PC-3 (cell line): ENCODE results near the gene PLRG1. TPM values are rescaled to one million over a fixed set of nuclear protein-coding genes. Genes with fewer than 3 reads are reported as not detected.
A peak's percentile ranks its signal among the peaks of the same experiment; 100 is the strongest.

Source experiments
- ATAC-seq: fragments of 200-7000 bp; cut with Tn5 transposase; 2 replicates; pipeline ENCODE4 v1.9.1; 2020; ENCODE audit warnings: mild to moderate bottlenecking, moderate library complexity
- BruUV-seq: library from RNA; stranded (reverse); fragments of 400-500 nt; replicated peaks from 2 replicates; lab custom pipeline; 2021; lab: Mats Ljungman, UMichigan
- CTCF ChIA-PET: fragments of 300-600 bp; sonication (Branson Sonifier 250); formaldehyde crosslinking; loops from one replicate; lab custom pipeline; 2022; ENCODE audit warnings: antibody characterized with exemption; lab: Charles Lee
- POLR2A ChIA-PET: fragments of 300-600 bp; sonication (Branson Sonifier 250); formaldehyde crosslinking; loops from one replicate; lab custom pipeline; 2022; ENCODE audit warnings: antibody characterized with exemption; ENCODE audit not compliant: unreplicated experiment; lab: Charles Lee
- DNase-seq: peaks from one replicate; pipeline ENCODE4 v3.0.0-alpha.2; 2015
- H2AFZ ChIP-seq: fragments of 300-600 bp; sonication (generic); 2 replicates; pipeline ENCODE4 v1.6.0; 2016; ENCODE audit warnings: antibody characterized with exemption, low read length
- H3F3A ChIP-seq: fragments of 300-600 bp; sonication (generic); one replicate; pipeline ENCODE4 v1.6.0; 2017; ENCODE audit warnings: antibody characterized with exemption, low read length, control low read depth, mild to moderate bottlenecking; ENCODE audit not compliant: unreplicated experiment
- H3K27ac ChIP-seq: fragments of 300-600 bp; sonication (generic); 2 replicates; pipeline ENCODE4 v1.5.1; 2016; ENCODE audit warnings: mild to moderate bottlenecking, low read length
- H3K27me3 ChIP-seq: fragments of 300-600 bp; sonication (generic); 2 replicates; pipeline ENCODE4 v1.6.1; 2016; ENCODE audit warnings: low read length, mixed read lengths
- H3K36me3 ChIP-seq: fragments of 300-600 bp; sonication (generic); 2 replicates; pipeline ENCODE4 v1.6.1; 2016; ENCODE audit warnings: low read depth, mixed run types, low read length, mixed read lengths
- H3K4me1 ChIP-seq: fragments of 300-600 bp; sonication (generic); 2 replicates; pipeline ENCODE4 v1.5.1; 2016; ENCODE audit warnings: low read length; ENCODE audit not compliant: insufficient read depth
- H3K4me2 ChIP-seq: fragments of 300-600 bp; sonication (generic); 2 replicates; pipeline ENCODE4 v1.6.0; 2016; ENCODE audit warnings: low read length
- H3K4me3 ChIP-seq: fragments of 300-600 bp; sonication (generic); 2 replicates; pipeline ENCODE4 v1.5.1; 2016; ENCODE audit warnings: mild to moderate bottlenecking, low read length, mixed read lengths
- H3K79me2 ChIP-seq: fragments of 300-600 bp; sonication (generic); 2 replicates; pipeline ENCODE4 v1.6.1; 2017; ENCODE audit warnings: low read length, mixed read lengths
- H3K9ac ChIP-seq: fragments of 300-600 bp; sonication (generic); 2 replicates; pipeline ENCODE4 v1.6.0; 2016; ENCODE audit warnings: mild to moderate bottlenecking, low read length
- H3K9me2 ChIP-seq: fragments of 300-600 bp; sonication (generic); replicated peaks from 2 replicates; pipeline ENCODE4 v1.6.1; 2016; ENCODE audit warnings: mixed run types, low read length, mixed read lengths
- H3K9me3 ChIP-seq: fragments of 300-600 bp; sonication (generic); 2 replicates; pipeline ENCODE4 v1.6.1; 2016; ENCODE audit warnings: low read length, mixed read lengths
- H4K20me1 ChIP-seq: fragments of 300-600 bp; sonication (generic); 2 replicates; pipeline ENCODE4 v1.6.1; 2016; ENCODE audit warnings: low read length, mixed read lengths
- CTCF ChIP-seq: fragments of 300-600 bp; sonication (generic); conservative IDR thresholded peaks from 2 replicates; pipeline ENCODE4 v1.5.1; 2017; ENCODE audit warnings: antibody characterized with exemption, low read depth, mild to moderate bottlenecking, low read length
- EZH2 ChIP-seq: fragments of 300-600 bp; sonication (generic); IDR thresholded peaks from one replicate; pipeline ENCODE4 v1.6.1; 2017; ENCODE audit warnings: antibody characterized with exemption, mild to moderate bottlenecking, low read length; ENCODE audit not compliant: unreplicated experiment
- EZH2phosphoT487 ChIP-seq: fragments of 300-600 bp; sonication (generic); IDR thresholded peaks from 2 replicates; pipeline ENCODE4 v1.6.1; 2018; ENCODE audit warnings: mild to moderate bottlenecking, antibody characterized with exemption, low read length, borderline replicate concordance
- intact Hi-C: fragments of 100-400 bp; cut with micrococcal nuclease; formaldehyde crosslinking; loops from 2 replicates; pipeline ENCODE4 v1.9.0; 2023
- total RNA-seq: library from RNA; depleted of rRNA; stranded (reverse); fragments of >200 nt; gene quantifications from 2 replicates; pipeline ENCODE4 v1.2.3, GENCODE V29; 2014

PLRG1 gene
- total RNA-seq, 1 experiment from 2014 or later: 51.7 TPM

- Histone ChIP-seq H3K4me2 (no peak overlapping the region), H3K9me3 (no peaks in the 10 kb centered on the region), H3K9ac (no peak overlapping the region), H3K79me2 (peaks cover 27% of the 10 kb centered on the region), H3K36me3 (peaks cover 5% of the 10 kb centered on the region; the same call in 1 of the 2 replicates), H3K9me2 (no peaks in the 10 kb centered on the region), H2AFZ (no peak overlapping the region), H3K27ac (no peak overlapping the region), H3K4me1 (peaks cover 16% of the 10 kb centered on the region), H4K20me1 (no peaks in the 10 kb centered on the region), H3K4me3 (no peak overlapping the region), H3K27me3 (no peaks in the 10 kb centered on the region), H3F3A (no peaks in the 10 kb centered on the region)
- TF ChIP-seq EZH2phosphoT487 (no peak), CTCF (peak; percentile 78)
- ATAC-seq (peak; percentile 58), DNase-seq (peak; percentile 79)
- POLR2A ChIA-PET: no interaction called here
- CTCF ChIA-PET: interaction anchor here (0.6 to 1.7 kb wide), 2 partner anchors 10 to 66 kb away, joined by 3 to 11 read pairs; no protein-coding TSS in a partner anchor
- intact Hi-C loops: loop anchor here (1.0 to 2.0 kb wide), 4 partner anchors 49 to 227 kb away; no protein-coding TSS in a partner anchor
- no TSS peak for BruUV-seq
Observed at GRCh38 chr4:154551872-154552686, 1.9 kb upstream of the PLRG1 start.

DNA sequence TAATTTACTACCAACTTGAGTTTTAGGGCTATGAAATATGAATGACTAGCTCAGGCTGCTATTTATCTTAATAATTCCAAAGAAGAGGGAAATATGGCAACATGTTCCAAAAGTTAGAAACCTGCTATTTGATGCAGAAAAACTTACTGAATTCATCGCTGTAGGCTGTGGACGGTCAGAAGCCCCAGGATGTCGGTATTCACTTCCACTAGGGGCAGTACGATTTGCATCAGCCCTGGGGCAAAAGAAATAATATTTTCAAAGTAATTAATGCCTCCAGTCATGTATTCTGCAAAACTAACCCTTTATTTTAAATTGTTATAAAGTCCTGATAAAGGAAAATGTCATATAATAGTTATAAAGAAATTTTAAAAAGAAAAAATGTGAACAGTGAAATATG lies 4.5 kb downstream of the PLRG1 start:
- ATAC-seq (no peak), DNase-seq (no peak)
- no peak overlapping the region for H3K27ac ChIP-seq
- H3K4me2 ChIP-seq: no peak overlapping the region
- no peaks in the 10 kb centered on the region for H4K20me1 ChIP-seq
- no peaks in the 10 kb centered on the region for H3K9me3 ChIP-seq
- H3F3A ChIP-seq: no peaks in the 10 kb centered on the region
- no peak overlapping the region for H3K9ac ChIP-seq
- H3K9me2 ChIP-seq: no peaks in the 10 kb centered on the region
- no peak overlapping the region for H3K4me3 ChIP-seq
- H2AFZ ChIP-seq: no peak overlapping the region
- peaks cover 27% of the 10 kb centered on the region for H3K79me2 ChIP-seq
- no peaks in the 10 kb centered on the region for H3K27me3 ChIP-seq
- no TSS peak for BruUV-seq
- TF ChIP-seq EZH2 (no peak), CTCF (peak; percentile 32)
- ChIA-PET CTCF (no interaction called here), POLR2A (no interaction called here)
- intact Hi-C loops: no loop called here
- H3K4me1 ChIP-seq: peaks cover 12% of the 10 kb centered on the region
- H3K36me3 ChIP-seq: peaks cover 57% of the 10 kb centered on the region

GRCh38 chr4:154542271-154542879 lies 7.8 kb downstream of the PLRG1 start:
- intact Hi-C loops: no loop called here
- Histone ChIP-seq H3K27ac (no peak overlapping the region), H2AFZ (no peak overlapping the region), H3K9ac (no peak overlapping the region), H3K4me3 (no peak overlapping the region), H3K4me2 (no peak overlapping the region), H3K4me1 (no peaks in the 10 kb centered on the region), H3K36me3 (peaks cover 70% of the 10 kb centered on the region), H3F3A (no peaks in the 10 kb centered on the region), H3K9me3 (no peaks in the 10 kb centered on the region), H3K9me2 (no peaks in the 10 kb centered on the region), H4K20me1 (no peaks in the 10 kb centered on the region), H3K27me3 (no peaks in the 10 kb centered on the region), H3K79me2 (no peaks in the 10 kb centered on the region)
- POLR2A ChIA-PET: no interaction called here
- no TSS peak for BruUV-seq
- CTCF ChIA-PET: no interaction called here
- ATAC-seq (no peak), DNase-seq (no peak)
- no peak for TF ChIP-seq CTCF
- no peak for TF ChIP-seq EZH2phosphoT487
- TF ChIP-seq EZH2: no peak
